Parathyroid adenoma (tissue), 2 donors: ENCODE results near the gene TNFRSF11A.

ENCODE experiments used
- H2AFZ ChIP-seq: fragments of 300-600 bp; sonication (generic); one replicate; pipeline ENCODE4 v1.7.0; 2017; ENCODE audit warnings: antibody characterized with exemption, mild to moderate bottlenecking
- H3K27ac ChIP-seq: fragments of 300-600 bp; sonication (generic); one replicate; pipeline ENCODE4 v1.7.0; 2017
- H3K27me3 ChIP-seq: fragments of 300-600 bp; sonication (generic); one replicate; pipeline ENCODE4 v1.7.0; 2017; ENCODE audit warnings: low read length; ENCODE audit not compliant: control insufficient read depth, insufficient read depth
- H3K36me3 ChIP-seq: fragments of 300-600 bp; sonication (generic); one replicate; pipeline ENCODE4 v1.7.0; 2017; ENCODE audit warnings: low read length; ENCODE audit not compliant: control insufficient read depth, insufficient read depth
- H3K4me1 ChIP-seq: fragments of 300-600 bp; sonication (generic); one replicate; pipeline ENCODE4 v1.7.0; 2017; ENCODE audit warnings: control low read depth
- H3K4me2 ChIP-seq: fragments of 300-600 bp; sonication (generic); one replicate; pipeline ENCODE4 v1.7.0; 2017; ENCODE audit warnings: low read length
- H3K4me3 ChIP-seq: fragments of 300-600 bp; sonication (generic); one replicate; pipeline ENCODE4 v1.7.0; 2017; ENCODE audit warnings: low read depth, low read length
- H3K79me2 ChIP-seq: fragments of 300-600 bp; sonication (generic); one replicate; pipeline ENCODE4 v1.7.0; 2017; ENCODE audit warnings: control low read depth
- H3K9ac ChIP-seq: fragments of 300-600 bp; sonication (generic); one replicate; pipeline ENCODE4 v1.7.0; 2017; ENCODE audit warnings: mild to moderate bottlenecking
- H3K9me3 ChIP-seq: fragments of 300-600 bp; sonication (generic); one replicate; pipeline ENCODE4 v1.7.0; 2017; ENCODE audit warnings: low read length; ENCODE audit not compliant: control insufficient read depth
- TF ChIP-seq, protein P1 (sequence below): fragments of 300-600 bp; sonication (generic); IDR thresholded peaks from one replicate; pipeline ENCODE4 v1.7.0; 2017; ENCODE audit warnings: antibody characterized with exemption, mild to moderate bottlenecking
- donor health status: primary hyperparathyroidism.

TNFRSF11A gene

GRCh38 chr18:62396967-62397366 is 71.9 kb downstream of the TNFRSF11A start:
- H3K4me3 ChIP-seq, result no peak overlapping the region
- H3K9me3 ChIP-seq, result no peaks in the 10 kb centered on the region
- H3K79me2 ChIP-seq, result no peaks in the 10 kb centered on the region
- no peaks in the 10 kb centered on the region for H3K27me3 ChIP-seq
- TF ChIP-seq, protein P1, sequence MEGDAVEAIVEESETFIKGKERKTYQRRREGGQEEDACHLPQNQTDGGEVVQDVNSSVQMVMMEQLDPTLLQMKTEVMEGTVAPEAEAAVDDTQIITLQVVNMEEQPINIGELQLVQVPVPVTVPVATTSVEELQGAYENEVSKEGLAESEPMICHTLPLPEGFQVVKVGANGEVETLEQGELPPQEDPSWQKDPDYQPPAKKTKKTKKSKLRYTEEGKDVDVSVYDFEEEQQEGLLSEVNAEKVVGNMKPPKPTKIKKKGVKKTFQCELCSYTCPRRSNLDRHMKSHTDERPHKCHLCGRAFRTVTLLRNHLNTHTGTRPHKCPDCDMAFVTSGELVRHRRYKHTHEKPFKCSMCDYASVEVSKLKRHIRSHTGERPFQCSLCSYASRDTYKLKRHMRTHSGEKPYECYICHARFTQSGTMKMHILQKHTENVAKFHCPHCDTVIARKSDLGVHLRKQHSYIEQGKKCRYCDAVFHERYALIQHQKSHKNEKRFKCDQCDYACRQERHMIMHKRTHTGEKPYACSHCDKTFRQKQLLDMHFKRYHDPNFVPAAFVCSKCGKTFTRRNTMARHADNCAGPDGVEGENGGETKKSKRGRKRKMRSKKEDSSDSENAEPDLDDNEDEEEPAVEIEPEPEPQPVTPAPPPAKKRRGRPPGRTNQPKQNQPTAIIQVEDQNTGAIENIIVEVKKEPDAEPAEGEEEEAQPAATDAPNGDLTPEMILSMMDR, result no peak
- no peak overlapping the region for H3K27ac ChIP-seq
- H3K4me2 ChIP-seq, result no peak overlapping the region
- H3K4me1 ChIP-seq, result peaks cover 2% of the 10 kb centered on the region
- no peak overlapping the region for H2AFZ ChIP-seq
- H3K9ac ChIP-seq, result no peak overlapping the region
- no peaks in the 10 kb centered on the region for H3K36me3 ChIP-seq

DNA sequence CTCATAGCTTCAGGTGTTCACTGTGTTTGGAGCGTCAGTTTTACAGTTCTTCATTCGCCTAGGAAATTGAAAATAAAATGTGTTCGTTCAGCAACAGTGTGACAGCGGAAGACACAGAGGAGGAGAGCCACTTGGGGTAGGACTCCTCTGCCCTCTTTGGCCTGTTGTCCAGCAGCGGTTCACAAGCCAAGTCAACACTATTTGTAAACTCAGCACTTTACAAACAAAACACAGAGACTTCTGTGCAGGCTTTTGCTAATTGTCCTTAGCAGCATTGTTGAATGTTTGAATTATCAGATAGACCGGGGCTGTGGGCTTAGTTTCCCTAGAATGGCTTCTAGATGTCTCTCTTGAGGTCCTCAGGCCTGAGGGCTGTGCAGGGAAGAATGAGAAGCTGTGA is 73.2 kb downstream of the TNFRSF11A start:
- no peaks in the 10 kb centered on the region for H3K36me3 ChIP-seq
- peaks cover 2% of the 10 kb centered on the region for H3K4me1 ChIP-seq
- TF ChIP-seq, protein P1, result no peak

DNA sequence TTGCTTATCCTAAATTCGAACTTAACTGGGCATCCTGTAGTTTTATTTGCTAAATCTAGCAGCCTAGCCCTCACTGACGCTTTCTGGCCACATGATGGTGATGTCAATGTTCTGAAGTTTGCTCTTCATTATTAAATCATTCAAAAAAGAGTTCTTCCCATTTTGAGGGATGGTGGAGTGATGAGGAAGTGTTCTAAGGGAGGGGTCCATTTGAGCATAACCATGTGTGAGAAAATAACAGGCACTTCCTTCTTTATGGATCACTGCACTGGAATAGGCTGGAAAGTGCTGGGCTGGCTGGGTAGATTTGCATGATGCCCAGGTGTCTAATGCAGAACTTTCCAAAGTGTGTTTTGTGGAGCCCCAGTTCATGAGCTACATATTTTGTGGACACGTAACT is 74.2 kb downstream of the TNFRSF11A start:
- no peaks in the 10 kb centered on the region for H3K9me3 ChIP-seq
- no peak overlapping the region for H3K4me3 ChIP-seq
- H3K27me3 ChIP-seq, result no peaks in the 10 kb centered on the region
- H3K27ac ChIP-seq, result no peak overlapping the region
- H2AFZ ChIP-seq, result no peak overlapping the region
- H3K36me3 ChIP-seq, result no peaks in the 10 kb centered on the region
- no peaks in the 10 kb centered on the region for H3K79me2 ChIP-seq
- H3K4me1 ChIP-seq, result peaks cover 2% of the 10 kb centered on the region
- H3K9ac ChIP-seq, result no peak overlapping the region
- no peak overlapping the region for H3K4me2 ChIP-seq
- TF ChIP-seq, protein P1, result no peak

More for the DNA sequence above, 73.2 kb downstream of the TNFRSF11A start:
- H3K4me3 ChIP-seq, result no peak overlapping the region
- H3K9me3 ChIP-seq, result no peaks in the 10 kb centered on the region
- H3K27ac ChIP-seq, result no peak overlapping the region
- H3K9ac ChIP-seq, result no peak overlapping the region
- no peaks in the 10 kb centered on the region for H3K27me3 ChIP-seq
- H3K4me2 ChIP-seq, result no peak overlapping the region
- no peaks in the 10 kb centered on the region for H3K79me2 ChIP-seq
- H2AFZ ChIP-seq, result peak overlapping the region; percentile 14

DNA sequence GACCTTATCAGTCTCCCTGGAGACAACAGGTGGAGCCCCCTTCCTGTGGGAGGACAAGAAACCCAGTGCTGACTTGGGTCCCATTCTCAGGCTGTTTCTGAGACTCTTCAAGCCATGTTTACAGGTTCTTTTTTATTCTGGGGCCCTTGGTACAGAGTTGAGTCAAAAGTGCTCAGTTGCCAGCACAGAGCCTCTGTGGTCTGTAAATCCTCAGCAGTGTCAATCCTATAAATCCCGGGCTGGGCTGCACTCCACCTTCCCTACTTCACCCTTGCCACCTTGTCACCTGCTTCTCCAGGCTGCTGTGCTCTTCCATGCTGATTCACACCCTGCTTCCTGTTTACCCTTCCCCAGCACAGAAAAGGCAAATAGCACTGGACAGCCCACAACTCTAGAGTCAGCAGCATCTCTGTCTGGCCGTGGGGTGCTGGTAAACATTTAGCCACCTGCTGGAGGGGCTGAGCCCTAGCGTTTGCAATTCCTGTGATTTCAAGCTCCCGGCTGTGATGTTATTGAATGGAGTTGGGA is 74.7 kb downstream of the TNFRSF11A start:
- H3K9me3 ChIP-seq, result no peaks in the 10 kb centered on the region
- no peak overlapping the region for H3K27ac ChIP-seq

More for the DNA sequence above, 74.7 kb downstream of the TNFRSF11A start:
- no peak overlapping the region for H3K9ac ChIP-seq
- TF ChIP-seq, protein P1, result peak; percentile 10
- H3K27me3 ChIP-seq, result no peaks in the 10 kb centered on the region
- no peaks in the 10 kb centered on the region for H3K36me3 ChIP-seq
- H2AFZ ChIP-seq, result peak overlapping the region; percentile 41
- H3K79me2 ChIP-seq, result no peaks in the 10 kb centered on the region
- H3K4me3 ChIP-seq, result no peak overlapping the region
- peaks cover 2% of the 10 kb centered on the region for H3K4me1 ChIP-seq
- H3K4me2 ChIP-seq, result no peak overlapping the region
